Neural cell (in vitro differentiated cells): ENCODE data around the gene SLC8A1.

Experiments
- EP300 ChIP-seq: fragments of 450-650 bp; conservative IDR thresholded peaks from 2 replicates; pipeline ENCODE4 v1.6.1; 2014; ENCODE audit warnings: antibody characterized with exemption, mild to moderate bottlenecking, moderate library complexity; ENCODE audit not compliant: poor library complexity, severe bottlenecking
- POLR2AphosphoS5 ChIP-seq: IDR thresholded peaks from 2 replicates; pipeline ENCODE4 v1.6.1; 2012
- TF ChIP-seq, protein P1 (sequence below): fragments of 450-650 bp; IDR thresholded peaks from 2 replicates; pipeline ENCODE4 v1.5.1; 2014; ENCODE audit warnings: antibody characterized with exemption, mild to moderate bottlenecking, moderate library complexity; ENCODE audit not compliant: poor library complexity, severe bottlenecking
- TF ChIP-seq, protein P2 (sequence below): IDR thresholded peaks from 2 replicates; pipeline ENCODE4 v1.6.1; 2012; ENCODE audit warnings: borderline replicate concordance

DNA sequence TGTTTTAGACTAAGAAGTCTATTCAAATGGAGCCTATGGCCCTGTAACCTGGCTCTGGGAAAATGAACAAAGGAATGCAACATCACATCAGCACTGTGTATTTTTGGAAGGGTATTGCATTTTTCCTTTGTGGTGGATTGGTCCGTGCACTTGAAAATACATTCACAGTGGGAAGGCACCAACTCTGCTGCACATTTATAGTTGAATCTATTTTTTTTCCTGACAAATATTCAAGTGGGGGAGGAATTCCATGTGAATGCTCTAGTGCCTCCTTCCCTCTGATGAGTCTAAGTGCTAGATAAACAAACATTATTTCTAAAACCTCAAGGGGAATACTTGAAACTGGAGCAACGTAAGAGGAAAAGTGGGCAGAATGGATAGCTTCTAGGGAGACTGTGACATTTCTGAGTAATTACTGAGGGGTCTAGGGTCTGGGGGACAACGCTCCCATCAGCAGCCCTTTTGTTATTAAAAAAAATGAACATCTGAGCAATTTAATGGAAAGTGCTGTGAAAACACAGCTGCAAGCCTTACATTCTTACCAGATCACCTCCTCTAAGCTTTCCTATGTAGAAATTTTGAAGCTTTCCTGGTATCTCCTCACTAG lies 208.2 kb downstream of the SLC8A1 start:
- TF ChIP-seq, protein P1, sequence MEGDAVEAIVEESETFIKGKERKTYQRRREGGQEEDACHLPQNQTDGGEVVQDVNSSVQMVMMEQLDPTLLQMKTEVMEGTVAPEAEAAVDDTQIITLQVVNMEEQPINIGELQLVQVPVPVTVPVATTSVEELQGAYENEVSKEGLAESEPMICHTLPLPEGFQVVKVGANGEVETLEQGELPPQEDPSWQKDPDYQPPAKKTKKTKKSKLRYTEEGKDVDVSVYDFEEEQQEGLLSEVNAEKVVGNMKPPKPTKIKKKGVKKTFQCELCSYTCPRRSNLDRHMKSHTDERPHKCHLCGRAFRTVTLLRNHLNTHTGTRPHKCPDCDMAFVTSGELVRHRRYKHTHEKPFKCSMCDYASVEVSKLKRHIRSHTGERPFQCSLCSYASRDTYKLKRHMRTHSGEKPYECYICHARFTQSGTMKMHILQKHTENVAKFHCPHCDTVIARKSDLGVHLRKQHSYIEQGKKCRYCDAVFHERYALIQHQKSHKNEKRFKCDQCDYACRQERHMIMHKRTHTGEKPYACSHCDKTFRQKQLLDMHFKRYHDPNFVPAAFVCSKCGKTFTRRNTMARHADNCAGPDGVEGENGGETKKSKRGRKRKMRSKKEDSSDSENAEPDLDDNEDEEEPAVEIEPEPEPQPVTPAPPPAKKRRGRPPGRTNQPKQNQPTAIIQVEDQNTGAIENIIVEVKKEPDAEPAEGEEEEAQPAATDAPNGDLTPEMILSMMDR: no peak
- no peak for TF ChIP-seq POLR2AphosphoS5
- TF ChIP-seq, protein P2, sequence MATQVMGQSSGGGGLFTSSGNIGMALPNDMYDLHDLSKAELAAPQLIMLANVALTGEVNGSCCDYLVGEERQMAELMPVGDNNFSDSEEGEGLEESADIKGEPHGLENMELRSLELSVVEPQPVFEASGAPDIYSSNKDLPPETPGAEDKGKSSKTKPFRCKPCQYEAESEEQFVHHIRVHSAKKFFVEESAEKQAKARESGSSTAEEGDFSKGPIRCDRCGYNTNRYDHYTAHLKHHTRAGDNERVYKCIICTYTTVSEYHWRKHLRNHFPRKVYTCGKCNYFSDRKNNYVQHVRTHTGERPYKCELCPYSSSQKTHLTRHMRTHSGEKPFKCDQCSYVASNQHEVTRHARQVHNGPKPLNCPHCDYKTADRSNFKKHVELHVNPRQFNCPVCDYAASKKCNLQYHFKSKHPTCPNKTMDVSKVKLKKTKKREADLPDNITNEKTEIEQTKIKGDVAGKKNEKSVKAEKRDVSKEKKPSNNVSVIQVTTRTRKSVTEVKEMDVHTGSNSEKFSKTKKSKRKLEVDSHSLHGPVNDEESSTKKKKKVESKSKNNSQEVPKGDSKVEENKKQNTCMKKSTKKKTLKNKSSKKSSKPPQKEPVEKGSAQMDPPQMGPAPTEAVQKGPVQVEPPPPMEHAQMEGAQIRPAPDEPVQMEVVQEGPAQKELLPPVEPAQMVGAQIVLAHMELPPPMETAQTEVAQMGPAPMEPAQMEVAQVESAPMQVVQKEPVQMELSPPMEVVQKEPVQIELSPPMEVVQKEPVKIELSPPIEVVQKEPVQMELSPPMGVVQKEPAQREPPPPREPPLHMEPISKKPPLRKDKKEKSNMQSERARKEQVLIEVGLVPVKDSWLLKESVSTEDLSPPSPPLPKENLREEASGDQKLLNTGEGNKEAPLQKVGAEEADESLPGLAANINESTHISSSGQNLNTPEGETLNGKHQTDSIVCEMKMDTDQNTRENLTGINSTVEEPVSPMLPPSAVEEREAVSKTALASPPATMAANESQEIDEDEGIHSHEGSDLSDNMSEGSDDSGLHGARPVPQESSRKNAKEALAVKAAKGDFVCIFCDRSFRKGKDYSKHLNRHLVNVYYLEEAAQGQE: no peak
- TF ChIP-seq EP300: no peak
